GM21367 (cell line): ENCODE data around the gene PTPN22.

Experiments used
- ATAC-seq: cut with Tn5 transposase; IDR thresholded peaks from one replicate; pipeline ENCODE4 v1.9.1; 2021; ENCODE audit not compliant: unreplicated experiment

Gene PTPN22

DNA sequence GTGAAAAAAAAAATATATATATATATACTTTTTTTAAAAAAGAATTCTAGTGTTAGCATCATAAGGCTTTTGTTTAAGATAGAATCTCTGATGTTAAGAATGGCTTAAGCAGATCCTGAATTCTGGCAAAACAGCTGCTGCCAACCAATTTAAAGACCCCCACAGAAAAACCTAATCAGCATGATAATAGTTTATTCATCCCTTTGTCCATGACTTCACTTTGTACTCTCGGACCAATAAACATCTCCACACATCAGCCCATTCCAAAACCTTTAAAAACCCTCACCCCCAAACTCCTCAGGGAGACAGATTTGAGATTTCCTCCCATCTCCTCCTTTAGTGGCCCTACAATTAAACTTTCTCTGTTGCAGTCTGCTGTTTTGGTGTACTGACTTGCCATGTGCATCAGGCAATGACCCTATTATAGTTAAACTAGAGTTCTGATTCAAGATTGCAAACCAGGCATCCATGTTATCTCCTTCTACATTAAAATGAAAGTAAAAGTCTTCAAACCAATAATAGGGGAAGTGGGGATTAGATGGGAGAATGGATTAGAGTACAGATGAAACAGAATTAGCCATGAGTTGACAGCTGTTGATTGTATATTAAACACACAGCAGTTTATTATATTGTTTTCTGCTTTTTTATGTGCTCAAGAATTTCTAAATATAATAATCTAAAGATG, 102.5 kb downstream of the PTPN22 start:
- ATAC-seq, result no peak

GRCh38 chr1:113765306-113766230, 105.9 kb downstream of the PTPN22 start:
- no peak for ATAC-seq
